Neural cell (in vitro differentiated cells): ENCODE data around the gene VSTM2B. TPM values are rescaled to one million over a fixed set of nuclear protein-coding genes. Genes with fewer than 3 reads are reported as not detected.

Experiments used
- H2AFZ ChIP-seq: fragments of 200-600, 300-800 bp; sonication (generic), shearing (Covaris generic); 2 replicates; pipeline ENCODE4 v1.6.0; 2014; ENCODE audit warnings: low read depth, mild to moderate bottlenecking, antibody characterized with exemption, low read length, moderate library complexity
- H3F3A ChIP-seq: fragments of 200-600 bp; shearing (Covaris generic); 2 replicates; pipeline ENCODE4 v1.6.1; 2016; ENCODE audit warnings: mild to moderate bottlenecking, moderate library complexity, mixed read lengths, antibody characterized with exemption, low read length; ENCODE audit not compliant: insufficient read depth, poor library complexity, severe bottlenecking
- H3K27ac ChIP-seq: fragments of 200-600, 300-800 bp; sonication (generic), shearing (Covaris generic); 2 replicates; pipeline ENCODE4 v1.5.1; 2014; ENCODE audit warnings: mild to moderate bottlenecking, low read length, moderate library complexity
- H3K27me3 ChIP-seq: fragments of 300-800, 200-600 bp; sonication (generic), shearing (Covaris generic); 2 replicates; pipeline ENCODE4 v1.6.0; 2014; ENCODE audit warnings: mild to moderate bottlenecking, low read depth, low read length, moderate library complexity; ENCODE audit not compliant: insufficient read depth
- H3K36me3 ChIP-seq: fragments of 300-800, 200-600 bp; sonication (generic), shearing (Covaris generic); 2 replicates; pipeline ENCODE4 v1.5.1; 2014; ENCODE audit warnings: mild to moderate bottlenecking, antibody characterized with exemption, low read length, moderate library complexity; ENCODE audit not compliant: insufficient read depth
- H3K4me2 ChIP-seq: fragments of 300-800, 200-600 bp; sonication (generic), shearing (Covaris generic); 2 replicates; pipeline ENCODE4 v1.6.0; 2014; ENCODE audit warnings: mild to moderate bottlenecking, low read length
- H3K4me3 ChIP-seq: fragments of 300-800, 200-600 bp; sonication (generic), shearing (Covaris generic); 2 replicates; pipeline ENCODE4 v1.5.1; 2014; ENCODE audit warnings: mild to moderate bottlenecking, low read length, moderate library complexity
- H3K79me2 ChIP-seq: fragments of 200-600 bp; shearing (Covaris generic); replicated peaks from 2 replicates; pipeline ENCODE4 v1.6.0; 2014; ENCODE audit warnings: mild to moderate bottlenecking, low read length, moderate library complexity; ENCODE audit not compliant: insufficient read depth
- H3K9ac ChIP-seq: fragments of 300-800, 200-600 bp; sonication (generic), shearing (Covaris generic); 2 replicates; pipeline ENCODE4 v1.6.1; 2016; ENCODE audit warnings: mild to moderate bottlenecking, low read length, mixed read lengths
- H3K9me2 ChIP-seq: fragments of 200-600 bp; shearing (Covaris generic); 2 replicates; pipeline ENCODE4 v1.6.1; 2016; ENCODE audit warnings: mild to moderate bottlenecking, low read length, mixed read lengths; ENCODE audit not compliant: insufficient read depth
- H3K9me3 ChIP-seq: fragments of 200-600, 300-800 bp; sonication (generic), shearing (Covaris generic); 2 replicates; pipeline ENCODE4 v1.6.1; 2016; ENCODE audit warnings: mild to moderate bottlenecking, mixed run types, low read length, moderate library complexity, mixed read lengths
- H4K20me1 ChIP-seq: fragments of 200-600 bp; shearing (Covaris generic); 2 replicates; pipeline ENCODE4 v1.6.1; 2016; ENCODE audit warnings: mild to moderate bottlenecking, mixed run types; ENCODE audit not compliant: insufficient read depth
- EP300 ChIP-seq: fragments of 450-650 bp; conservative IDR thresholded peaks from 2 replicates; pipeline ENCODE4 v1.6.1; 2014; ENCODE audit warnings: antibody characterized with exemption, mild to moderate bottlenecking, moderate library complexity; ENCODE audit not compliant: poor library complexity, severe bottlenecking
- EZH2 ChIP-seq: fragments of 200-600, 300-800 bp; shearing (Covaris generic), sonication (generic); IDR thresholded peaks from 2 replicates; pipeline ENCODE4 v1.6.1; 2014; ENCODE audit warnings: antibody characterized with exemption, low read length, borderline replicate concordance, mild to moderate bottlenecking; ENCODE audit not compliant: insufficient read depth, poor library complexity, severe bottlenecking
- MXI1 ChIP-seq: fragments of 450-650 bp; conservative IDR thresholded peaks from 2 replicates; pipeline ENCODE4 v1.6.1; 2014; ENCODE audit warnings: antibody characterized with exemption, mild to moderate bottlenecking; ENCODE audit not compliant: poor library complexity, severe bottlenecking
- POLR2AphosphoS5 ChIP-seq: IDR thresholded peaks from 2 replicates; pipeline ENCODE4 v1.6.1; 2012
- RAD21 ChIP-seq: fragments of 450-650 bp; conservative IDR thresholded peaks from 2 replicates; pipeline ENCODE4 v1.6.1; 2014; ENCODE audit warnings: antibody characterized with exemption, mild to moderate bottlenecking, moderate library complexity
- SMC3 ChIP-seq: fragments of 450-650 bp; conservative IDR thresholded peaks from 2 replicates; pipeline ENCODE4 v1.6.1; 2014; ENCODE audit warnings: antibody characterized with exemption, mild to moderate bottlenecking, moderate library complexity; ENCODE audit not compliant: poor library complexity
- TAF1 ChIP-seq: IDR thresholded peaks from 2 replicates; pipeline ENCODE4 v1.6.1; 2012; ENCODE audit warnings: low read depth
- polyA plus RNA-seq: library from polyadenylated mRNA; depleted of rRNA; stranded (reverse); fragments of >200 nt; gene quantifications from 2 replicates; pipeline ENCODE4 v1.2.3, GENCODE V29; 2014
- TF ChIP-seq, protein P1 (sequence below): IDR thresholded peaks from 2 replicates; pipeline ENCODE4 v1.6.1; 2012; ENCODE audit warnings: borderline replicate concordance
- TF ChIP-seq, protein P2 (sequence below): fragments of 450-650 bp; IDR thresholded peaks from 2 replicates; pipeline ENCODE4 v1.5.1; 2014; ENCODE audit warnings: antibody characterized with exemption, mild to moderate bottlenecking, moderate library complexity; ENCODE audit not compliant: poor library complexity, severe bottlenecking

The VSTM2B gene
- polyA plus RNA-seq, 1 donor from 2014 or later = 24.4 TPM

DNA sequence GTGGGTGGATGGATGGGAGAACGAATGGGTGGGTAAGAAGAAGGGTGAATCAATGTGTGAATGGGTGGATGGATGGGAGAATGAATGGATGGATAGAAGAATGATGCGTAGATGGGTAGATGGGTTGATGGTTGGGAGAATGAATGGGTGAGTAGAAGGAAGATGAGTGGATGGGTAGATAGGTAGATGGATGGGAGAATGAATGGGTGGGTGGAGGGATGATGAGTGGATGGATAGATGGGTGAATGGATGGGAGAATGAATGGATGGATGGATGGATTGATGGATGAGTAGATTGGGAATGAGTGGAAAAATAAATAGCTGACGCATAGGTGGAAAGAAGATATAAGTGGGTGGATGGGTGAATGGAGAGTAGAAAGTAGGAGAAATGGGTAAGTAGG, 16.5 kb downstream of the VSTM2B start:
- Histone ChIP-seq H3K27ac (no peak overlapping the region), H3K9ac (no peak overlapping the region), H3K36me3 (no peaks in the 10 kb centered on the region), H2AFZ (no peak overlapping the region), H4K20me1 (no peaks in the 10 kb centered on the region), H3K79me2 (no peaks in the 10 kb centered on the region), H3K4me3 (no peak overlapping the region), H3K9me3 (no peaks in the 10 kb centered on the region), H3K27me3 (no peaks in the 10 kb centered on the region), H3K4me2 (no peak overlapping the region), H3K9me2 (no peaks in the 10 kb centered on the region), H3F3A (no peaks in the 10 kb centered on the region)
- TF ChIP-seq, protein P1, sequence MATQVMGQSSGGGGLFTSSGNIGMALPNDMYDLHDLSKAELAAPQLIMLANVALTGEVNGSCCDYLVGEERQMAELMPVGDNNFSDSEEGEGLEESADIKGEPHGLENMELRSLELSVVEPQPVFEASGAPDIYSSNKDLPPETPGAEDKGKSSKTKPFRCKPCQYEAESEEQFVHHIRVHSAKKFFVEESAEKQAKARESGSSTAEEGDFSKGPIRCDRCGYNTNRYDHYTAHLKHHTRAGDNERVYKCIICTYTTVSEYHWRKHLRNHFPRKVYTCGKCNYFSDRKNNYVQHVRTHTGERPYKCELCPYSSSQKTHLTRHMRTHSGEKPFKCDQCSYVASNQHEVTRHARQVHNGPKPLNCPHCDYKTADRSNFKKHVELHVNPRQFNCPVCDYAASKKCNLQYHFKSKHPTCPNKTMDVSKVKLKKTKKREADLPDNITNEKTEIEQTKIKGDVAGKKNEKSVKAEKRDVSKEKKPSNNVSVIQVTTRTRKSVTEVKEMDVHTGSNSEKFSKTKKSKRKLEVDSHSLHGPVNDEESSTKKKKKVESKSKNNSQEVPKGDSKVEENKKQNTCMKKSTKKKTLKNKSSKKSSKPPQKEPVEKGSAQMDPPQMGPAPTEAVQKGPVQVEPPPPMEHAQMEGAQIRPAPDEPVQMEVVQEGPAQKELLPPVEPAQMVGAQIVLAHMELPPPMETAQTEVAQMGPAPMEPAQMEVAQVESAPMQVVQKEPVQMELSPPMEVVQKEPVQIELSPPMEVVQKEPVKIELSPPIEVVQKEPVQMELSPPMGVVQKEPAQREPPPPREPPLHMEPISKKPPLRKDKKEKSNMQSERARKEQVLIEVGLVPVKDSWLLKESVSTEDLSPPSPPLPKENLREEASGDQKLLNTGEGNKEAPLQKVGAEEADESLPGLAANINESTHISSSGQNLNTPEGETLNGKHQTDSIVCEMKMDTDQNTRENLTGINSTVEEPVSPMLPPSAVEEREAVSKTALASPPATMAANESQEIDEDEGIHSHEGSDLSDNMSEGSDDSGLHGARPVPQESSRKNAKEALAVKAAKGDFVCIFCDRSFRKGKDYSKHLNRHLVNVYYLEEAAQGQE = no peak
- TF ChIP-seq TAF1 = no peak
- no peak for TF ChIP-seq POLR2AphosphoS5
- TF ChIP-seq EP300 = no peak
- no peak for TF ChIP-seq RAD21
- no peak for TF ChIP-seq SMC3
- TF ChIP-seq, protein P2, sequence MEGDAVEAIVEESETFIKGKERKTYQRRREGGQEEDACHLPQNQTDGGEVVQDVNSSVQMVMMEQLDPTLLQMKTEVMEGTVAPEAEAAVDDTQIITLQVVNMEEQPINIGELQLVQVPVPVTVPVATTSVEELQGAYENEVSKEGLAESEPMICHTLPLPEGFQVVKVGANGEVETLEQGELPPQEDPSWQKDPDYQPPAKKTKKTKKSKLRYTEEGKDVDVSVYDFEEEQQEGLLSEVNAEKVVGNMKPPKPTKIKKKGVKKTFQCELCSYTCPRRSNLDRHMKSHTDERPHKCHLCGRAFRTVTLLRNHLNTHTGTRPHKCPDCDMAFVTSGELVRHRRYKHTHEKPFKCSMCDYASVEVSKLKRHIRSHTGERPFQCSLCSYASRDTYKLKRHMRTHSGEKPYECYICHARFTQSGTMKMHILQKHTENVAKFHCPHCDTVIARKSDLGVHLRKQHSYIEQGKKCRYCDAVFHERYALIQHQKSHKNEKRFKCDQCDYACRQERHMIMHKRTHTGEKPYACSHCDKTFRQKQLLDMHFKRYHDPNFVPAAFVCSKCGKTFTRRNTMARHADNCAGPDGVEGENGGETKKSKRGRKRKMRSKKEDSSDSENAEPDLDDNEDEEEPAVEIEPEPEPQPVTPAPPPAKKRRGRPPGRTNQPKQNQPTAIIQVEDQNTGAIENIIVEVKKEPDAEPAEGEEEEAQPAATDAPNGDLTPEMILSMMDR = no peak
- TF ChIP-seq MXI1 = no peak
- no peak for TF ChIP-seq EZH2

DNA sequence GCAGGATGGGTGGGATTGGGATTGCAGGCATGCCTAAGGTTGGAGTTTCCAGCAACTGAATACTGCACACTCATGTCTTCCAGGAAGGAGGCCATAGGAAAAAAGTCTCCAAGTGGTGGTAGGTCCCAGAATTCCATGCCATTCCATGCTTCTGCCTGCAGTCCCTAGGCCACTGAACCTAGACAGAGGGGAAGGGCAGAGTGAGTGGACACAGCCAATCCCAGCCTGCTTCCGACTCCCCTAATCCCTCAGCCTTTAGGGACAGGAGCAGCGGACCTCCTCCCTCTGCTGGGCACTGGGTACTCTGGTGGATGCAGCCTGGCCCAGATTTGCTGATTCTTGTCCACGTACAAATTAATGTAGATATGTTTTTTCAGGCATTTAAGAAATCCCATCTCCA, 17.0 kb downstream of the VSTM2B start:
- Histone ChIP-seq H3K9ac (no peak overlapping the region), H3K4me2 (no peak overlapping the region), H3K79me2 (no peaks in the 10 kb centered on the region), H4K20me1 (no peaks in the 10 kb centered on the region), H3K4me3 (no peak overlapping the region), H3K27ac (no peak overlapping the region), H3K36me3 (no peaks in the 10 kb centered on the region), H2AFZ (no peak overlapping the region), H3F3A (no peaks in the 10 kb centered on the region), H3K27me3 (no peaks in the 10 kb centered on the region), H3K9me2 (no peaks in the 10 kb centered on the region), H3K9me3 (no peaks in the 10 kb centered on the region)
- TF ChIP-seq, protein P1 = no peak
- TF ChIP-seq, protein P2 = no peak
- no peak for TF ChIP-seq SMC3
